ENCODE measurements around the gene SLC25A11.
A peak's percentile ranks its signal among the peaks of the same experiment; 100 is the strongest.

Gene SLC25A11, protein sequence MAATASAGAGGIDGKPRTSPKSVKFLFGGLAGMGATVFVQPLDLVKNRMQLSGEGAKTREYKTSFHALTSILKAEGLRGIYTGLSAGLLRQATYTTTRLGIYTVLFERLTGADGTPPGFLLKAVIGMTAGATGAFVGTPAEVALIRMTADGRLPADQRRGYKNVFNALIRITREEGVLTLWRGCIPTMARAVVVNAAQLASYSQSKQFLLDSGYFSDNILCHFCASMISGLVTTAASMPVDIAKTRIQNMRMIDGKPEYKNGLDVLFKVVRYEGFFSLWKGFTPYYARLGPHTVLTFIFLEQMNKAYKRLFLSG

DNA sequence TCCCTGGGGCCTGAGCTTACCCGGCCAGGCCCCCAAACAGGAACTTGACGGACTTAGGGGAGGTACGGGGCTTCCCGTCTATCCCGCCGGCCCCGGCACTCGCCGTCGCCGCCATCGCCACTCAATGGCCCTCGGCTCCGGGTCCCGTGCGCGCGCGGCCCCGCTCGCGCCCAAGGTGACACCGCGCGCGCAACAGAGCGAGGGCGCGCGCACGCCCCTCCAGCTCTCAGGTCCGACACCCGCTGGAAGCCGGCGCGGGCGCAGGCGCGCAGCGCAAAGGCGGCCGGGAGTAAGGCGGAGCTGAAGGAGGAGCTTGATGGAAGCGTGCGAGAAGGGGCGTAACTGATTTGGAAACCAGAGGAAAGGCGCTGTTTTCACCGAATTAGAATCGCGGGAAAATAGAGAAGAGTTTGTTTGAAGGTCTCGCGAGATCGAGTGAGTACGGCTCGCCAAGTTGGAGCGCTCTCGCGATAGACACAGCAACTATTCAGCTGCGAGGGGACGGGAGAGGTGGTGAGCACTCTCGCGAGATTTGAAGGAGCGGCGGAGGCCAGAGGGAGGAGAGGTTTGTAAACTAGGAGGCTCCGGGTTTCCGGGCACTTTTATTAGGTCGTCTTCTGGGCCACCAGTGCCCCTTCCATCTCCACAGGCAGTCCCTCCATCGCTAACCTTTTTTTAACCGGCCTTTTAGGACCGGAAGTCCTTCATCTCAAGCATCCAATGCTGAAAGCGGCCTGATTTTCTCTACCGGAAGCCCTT is at the start of gene SLC25A11, which contains the start of gene RNF167:
TSS of gene SLC25A11 (minus strand) at position 251 of the 759 bp plus-strand sequence. CDS start at position 115, 136 bp downstream.
TSS of gene RNF167 (plus strand) at position 473 of the 759 bp plus-strand sequence. CDS start 642 bp downstream, outside the sequence.
- peak; percentile 98 for DNase-seq (ENCODE audit: low read depth, low spot score)

DNA sequence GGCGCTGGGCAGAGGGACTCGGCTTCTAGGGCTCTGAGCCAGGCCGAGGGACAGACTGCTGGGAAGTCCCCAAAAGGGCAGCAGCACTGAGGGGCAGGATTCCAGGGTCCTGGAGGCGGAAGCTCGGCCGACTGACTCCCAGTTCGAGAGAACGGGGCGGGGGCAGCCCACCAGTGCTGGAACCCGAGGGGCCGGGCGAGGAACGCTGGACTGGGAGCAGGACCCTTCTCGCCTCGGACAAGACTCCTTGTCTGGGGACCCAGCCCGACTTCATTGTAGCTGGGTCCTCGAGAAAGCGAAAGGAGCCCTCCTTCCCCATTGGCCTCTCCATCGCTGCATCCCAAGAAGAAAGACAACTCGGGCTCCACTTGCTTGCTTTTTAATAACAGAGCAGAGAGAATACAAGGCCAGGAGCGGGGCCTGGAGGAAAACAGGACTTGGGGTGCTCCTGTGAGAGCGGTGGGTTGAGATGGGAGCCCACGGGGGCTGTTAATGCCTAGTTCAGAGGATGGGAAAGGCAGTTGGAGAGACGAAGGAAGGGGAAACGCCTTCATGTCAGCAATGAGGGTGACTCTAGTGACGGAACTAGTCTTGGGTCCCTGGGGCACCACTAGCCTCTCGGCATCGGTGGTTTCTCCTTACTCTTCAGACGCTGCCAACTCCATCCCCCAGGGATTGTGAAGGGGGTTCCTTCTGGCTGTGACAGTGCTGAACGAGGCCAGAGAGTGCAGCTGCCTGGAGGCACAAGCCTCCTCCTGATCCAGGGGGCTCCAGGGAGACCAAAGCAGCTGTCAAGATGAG is 48.1 kb upstream of the SLC25A11 start:
- DNase-seq (ENCODE audit: low read depth, low spot score): no peak

DNA sequence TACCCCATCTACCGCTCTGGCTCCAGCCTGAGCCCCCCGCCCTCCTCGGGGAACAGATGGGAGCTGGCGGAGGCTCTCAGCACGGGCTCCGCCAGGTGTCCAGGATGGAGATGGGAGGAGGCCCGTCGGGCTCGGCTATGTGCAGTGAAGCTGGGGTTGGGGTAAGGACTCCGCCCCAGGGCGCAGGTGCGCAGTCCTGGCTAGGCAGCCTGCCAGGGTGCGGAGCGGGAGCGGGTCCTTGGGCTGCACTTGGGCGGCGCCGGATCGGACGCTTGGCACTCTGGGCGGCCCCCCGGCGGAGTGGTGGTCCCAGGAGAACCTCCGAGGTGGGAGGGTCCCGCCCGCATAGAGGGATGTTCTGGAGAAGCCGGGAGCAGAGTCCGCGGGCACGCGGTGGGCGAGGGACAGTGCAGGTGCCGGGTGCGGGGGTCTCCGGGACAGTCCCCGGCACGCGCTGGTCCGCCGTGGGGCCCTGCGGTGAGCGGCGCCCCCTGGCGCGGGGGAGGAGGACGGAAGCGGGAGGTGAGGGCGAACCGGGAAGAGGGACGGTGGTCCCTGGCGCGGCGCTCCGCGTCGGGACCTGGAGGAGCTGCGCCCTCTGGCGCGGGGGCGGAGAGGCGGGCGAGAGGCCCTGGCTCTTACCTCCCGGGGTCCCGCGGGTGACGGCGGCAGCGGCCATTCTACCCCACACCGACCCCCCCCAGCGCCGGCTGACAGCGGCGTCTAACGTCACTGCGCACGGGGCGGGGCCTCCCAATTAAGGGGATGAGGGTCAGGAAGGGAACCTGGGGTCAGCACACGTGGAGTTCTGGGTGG is 47.3 kb upstream of the SLC25A11 start, which contains the start of gene CAMTA2:
TSS of gene CAMTA2 (minus strand) at position 725 of the 816 bp plus-strand sequence. CDS start 1,453 bp downstream, outside the sequence.
- DNase-seq (ENCODE audit: low read depth, low spot score): no peak

DNA sequence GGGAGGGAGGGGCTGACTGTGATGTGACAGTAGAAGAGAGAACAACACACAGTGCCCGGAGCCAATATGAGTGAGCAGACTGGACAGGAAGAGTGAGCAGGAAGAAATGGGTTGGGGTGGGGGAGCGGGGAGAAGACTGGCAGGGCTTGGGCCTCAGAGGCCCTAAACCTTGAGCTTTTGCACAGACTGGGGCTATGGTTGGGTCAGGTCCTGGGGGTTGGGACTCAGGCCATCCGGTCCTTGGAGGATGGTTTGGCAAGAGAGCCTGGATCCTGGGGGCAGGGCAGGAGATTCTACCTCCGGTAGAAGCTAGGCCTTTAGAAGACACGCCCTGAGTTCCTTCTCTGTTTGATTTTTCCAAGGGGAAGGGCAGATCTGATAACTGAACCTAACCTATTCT is 46.6 kb upstream of the SLC25A11 start:
- no peak for DNase-seq (ENCODE audit: low read depth, low spot score)

DNA sequence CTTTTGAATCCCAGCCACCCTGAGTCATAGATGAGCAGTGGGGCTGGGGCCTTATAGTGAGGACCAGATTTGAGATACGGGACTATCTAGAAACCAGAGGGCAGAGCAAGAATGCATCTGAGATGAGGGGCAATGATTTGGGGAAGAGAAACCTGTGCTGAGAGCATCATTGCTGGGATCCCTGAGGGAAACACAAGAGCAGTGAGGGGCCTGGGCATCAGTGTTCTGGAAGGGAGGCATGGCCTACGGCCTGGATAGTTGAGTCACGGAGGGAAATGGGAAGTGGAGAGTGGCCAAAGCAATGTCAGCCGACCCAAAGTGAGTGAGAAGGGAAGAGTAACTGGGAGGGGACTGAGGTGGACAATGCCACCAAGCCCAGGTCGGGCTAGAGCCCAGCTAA is 42.5 kb upstream of the SLC25A11 start:
- no peak for DNase-seq (ENCODE audit: low read depth, low spot score)

DNA sequence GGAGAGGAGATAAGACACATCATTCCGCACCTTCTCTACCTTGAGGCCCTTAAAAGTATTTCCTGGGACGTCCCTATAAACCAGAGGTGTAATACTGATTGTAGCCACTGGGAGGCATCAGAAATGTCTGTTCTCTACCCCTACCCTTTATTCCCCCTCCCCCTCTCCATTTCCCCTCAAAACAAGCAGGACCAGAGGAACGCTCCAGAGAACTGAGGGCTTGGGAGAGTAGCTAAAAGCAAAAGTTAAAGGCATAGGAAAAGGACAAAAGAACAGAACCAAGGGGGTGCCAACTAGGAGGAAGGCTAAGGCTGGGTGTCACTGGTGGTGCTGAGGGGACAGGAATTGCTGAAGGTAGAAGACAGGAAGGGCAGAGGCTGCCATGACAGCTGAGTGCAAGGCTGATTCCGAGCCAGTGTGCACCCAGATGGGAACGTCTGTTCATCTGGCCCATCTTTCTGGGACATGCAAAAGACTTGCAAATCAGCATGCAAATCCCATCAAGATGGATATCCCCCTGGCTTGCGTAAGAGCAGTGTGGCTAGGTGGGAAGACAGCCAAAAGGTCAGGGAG is 40.9 kb upstream of the SLC25A11 start:
- no peak for DNase-seq (ENCODE audit: low read depth, low spot score)

DNA sequence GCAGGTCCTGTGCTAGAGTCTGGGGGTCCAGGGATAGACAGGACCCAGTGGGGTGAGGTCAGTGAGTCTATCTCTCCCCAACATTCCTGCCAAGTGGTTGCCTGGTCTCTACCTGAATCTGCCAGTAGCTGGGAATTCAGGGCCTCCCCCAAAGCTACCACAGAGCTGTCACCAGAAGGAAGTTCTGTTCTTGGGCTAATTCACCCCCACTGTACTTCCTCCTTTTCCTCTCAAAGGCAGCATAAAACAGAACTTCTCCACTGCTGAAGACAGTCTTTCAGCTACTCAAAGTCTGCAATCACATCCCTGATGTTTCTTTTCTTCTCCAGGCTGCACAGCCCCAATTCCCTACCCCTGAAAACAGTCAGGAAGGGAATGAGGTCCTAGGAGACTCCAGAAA is 38.9 kb upstream of the SLC25A11 start:
- DNase-seq (ENCODE audit: low read depth, low spot score): no peak

DNA sequence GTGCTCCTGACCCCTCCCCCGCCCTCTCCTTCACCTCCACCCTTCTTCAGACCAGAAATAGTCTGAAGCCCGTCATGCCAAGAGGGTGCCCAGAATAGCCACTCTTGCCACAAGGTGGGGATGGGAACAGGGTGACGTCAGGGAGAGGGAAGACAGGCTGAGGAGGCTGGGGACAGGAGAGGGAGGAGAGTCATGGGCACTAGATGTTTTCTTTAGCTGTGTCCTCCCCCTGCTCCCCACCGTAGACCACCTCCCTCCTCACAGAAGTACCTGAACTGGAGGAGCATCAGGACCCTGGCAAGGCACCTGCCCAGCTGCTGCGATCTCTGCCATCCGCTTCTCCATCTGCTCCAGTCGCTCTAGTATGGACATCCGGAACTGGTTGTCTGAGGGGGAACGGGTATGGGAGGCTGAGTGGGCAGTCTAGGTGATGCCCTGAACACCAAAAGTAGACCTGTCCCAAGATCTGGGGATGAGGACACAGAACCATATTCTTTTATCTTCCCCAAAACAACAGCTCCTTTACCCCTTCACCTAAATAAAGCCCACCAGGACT is 34.3 kb upstream of the SLC25A11 start:
- DNase-seq (ENCODE audit: low read depth, low spot score): no peak

DNA sequence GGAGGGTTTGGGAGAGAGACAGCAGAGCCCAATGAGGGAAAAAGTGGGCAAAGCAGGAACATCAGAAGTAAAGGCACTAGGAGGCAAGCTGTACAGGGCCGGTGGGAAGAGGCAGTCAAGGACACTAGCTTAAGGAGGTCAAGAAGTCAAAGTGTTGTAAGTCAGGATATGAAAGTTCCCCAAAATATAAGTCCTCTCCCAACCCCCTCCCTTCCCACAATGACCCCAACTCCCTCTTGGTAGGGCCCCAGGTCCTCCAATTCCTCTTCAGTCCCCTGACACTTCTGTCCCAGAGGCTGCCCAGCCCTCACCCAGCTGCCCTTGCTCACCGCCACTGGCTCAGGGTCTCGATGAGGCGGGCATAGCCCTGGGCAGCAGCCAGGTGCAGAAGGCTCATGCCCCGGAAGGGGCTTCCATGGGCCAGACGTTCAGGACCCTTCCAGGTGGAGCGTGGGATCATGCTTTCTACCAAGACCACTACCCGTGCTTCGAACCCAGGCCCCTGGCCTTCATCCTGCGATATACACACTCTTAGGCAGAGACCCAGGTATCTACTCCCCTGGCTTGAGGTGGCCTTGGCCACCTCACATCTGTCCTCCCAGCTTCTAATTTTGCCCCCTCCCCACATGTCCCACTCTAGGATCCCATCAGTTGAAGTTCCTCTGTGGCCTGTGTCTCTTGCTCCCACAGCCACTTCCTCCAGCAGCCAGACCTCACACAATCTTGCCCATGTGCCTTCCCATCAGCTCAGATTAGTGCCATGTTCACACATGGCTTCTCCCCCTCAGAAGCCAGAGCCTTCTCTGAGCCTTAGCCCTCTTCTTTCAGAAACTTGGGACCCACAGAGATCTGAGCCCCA is 33.6 kb upstream of the SLC25A11 start:
- no peak for DNase-seq (ENCODE audit: low read depth, low spot score)

DNA sequence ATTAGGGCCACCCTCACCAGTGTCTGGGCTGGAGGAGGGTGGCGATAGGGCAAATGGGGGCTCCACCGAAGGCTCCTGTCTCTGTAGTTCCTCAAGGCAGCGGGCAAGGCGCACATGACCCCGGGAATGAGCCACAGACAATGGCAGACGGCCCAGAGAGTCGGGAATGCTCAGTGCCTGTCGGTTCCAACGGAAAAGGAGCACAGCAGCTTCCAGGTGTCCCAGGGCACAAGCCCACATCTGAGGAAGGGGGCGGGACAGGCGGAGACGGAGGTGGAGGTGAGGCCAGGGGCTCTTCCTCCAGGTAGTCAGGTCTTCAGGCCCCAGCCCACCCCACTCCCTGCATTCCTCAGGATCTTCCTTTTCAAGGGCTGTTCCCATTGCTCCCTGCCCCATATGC is 32.9 kb upstream of the SLC25A11 start:
- no peak for DNase-seq (ENCODE audit: low read depth, low spot score)

DNA sequence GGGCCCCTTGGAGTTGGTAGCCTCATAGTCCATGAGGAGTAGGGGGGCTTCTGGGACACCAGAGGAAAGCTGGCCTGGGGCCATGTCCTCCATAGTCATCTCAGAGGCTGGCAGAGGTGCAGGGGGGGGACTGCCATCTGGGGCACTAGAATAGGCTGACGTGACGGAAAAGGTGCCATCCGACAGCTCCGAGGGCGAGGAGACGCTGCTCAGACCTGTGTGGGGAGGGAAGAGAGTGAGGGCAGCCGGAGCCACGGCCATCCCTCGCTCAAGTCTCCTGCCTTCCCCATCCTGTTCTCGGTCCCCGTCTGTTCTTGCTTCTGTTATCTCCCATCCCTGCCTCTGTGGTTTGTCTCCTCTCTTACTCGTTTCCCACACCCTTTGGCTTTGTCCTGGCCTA is 32.5 kb upstream of the SLC25A11 start:
- DNase-seq (ENCODE audit: low read depth, low spot score): no peak

DNA sequence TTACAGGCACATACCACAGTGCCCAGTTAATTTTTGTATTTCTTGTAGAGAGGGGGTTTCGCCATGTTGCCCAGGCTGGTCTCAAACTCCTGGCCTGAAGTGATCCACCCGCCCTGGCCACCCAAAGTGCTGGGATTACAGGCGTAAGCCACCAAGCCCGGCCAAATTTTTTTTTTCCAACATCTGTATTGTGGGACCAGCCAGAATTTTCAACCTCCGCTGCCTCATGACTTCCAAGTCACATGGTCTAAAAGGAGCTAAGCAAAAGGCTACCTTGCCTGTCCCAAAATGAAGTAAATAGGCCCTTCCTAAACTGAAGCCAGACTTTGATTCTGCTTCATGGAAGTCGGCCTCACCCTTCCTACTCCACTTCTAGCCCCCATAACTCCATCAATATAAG is 32.0 kb upstream of the SLC25A11 start:
- no peak for DNase-seq (ENCODE audit: low read depth, low spot score)

DNA sequence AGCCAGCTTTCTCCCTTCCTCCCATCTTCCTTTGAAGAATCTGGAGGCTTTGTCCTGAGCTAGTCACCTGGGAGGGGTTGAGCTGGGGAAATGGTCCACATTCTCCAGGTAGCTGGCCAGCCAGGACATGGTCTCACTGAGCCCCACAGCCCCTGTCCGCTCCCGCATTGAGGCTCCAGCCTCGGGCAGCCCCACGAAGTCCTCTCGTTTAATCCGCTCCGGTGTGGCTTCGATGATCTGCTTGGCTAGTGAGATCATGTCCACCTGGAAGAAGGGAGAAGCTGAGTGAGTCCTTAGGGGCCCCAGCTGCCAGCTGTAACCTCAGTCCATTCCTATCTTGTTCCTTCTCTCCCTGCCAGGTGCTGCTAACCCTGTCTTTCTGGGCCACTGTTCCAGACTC is 30.4 kb upstream of the SLC25A11 start:
- DNase-seq (ENCODE audit: low read depth, low spot score): no peak

DNA sequence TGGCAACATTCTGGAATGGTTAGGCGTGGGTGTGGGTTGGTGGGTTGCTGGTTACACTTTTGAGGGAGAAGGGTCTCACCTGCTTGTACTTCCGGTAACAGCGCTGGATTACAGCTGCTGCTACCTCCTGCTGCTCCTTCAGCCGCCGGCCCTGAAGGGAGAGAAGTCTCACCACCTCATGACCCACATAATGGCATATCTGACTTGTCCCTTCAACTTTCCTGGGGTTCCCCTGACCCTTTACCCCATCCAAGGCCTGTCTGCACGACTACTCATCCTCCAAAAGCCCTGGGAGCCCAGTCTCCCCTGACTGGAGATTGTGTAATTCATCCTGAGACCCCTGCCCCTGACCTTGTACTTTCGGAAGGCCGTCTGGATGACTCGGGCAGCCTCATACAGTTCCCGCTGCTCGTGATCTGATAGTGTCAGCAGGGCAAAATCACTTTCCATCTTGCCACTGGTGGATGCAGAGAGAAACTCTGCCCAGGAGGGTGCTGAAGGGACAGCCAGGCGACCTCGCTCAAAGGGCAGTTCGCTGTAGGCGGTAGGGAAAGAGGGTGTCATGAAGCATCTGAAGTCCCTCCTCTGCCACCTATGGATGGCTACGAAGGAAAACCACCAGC is 29.8 kb upstream of the SLC25A11 start:
- DNase-seq (ENCODE audit: low read depth, low spot score): no peak

DNA sequence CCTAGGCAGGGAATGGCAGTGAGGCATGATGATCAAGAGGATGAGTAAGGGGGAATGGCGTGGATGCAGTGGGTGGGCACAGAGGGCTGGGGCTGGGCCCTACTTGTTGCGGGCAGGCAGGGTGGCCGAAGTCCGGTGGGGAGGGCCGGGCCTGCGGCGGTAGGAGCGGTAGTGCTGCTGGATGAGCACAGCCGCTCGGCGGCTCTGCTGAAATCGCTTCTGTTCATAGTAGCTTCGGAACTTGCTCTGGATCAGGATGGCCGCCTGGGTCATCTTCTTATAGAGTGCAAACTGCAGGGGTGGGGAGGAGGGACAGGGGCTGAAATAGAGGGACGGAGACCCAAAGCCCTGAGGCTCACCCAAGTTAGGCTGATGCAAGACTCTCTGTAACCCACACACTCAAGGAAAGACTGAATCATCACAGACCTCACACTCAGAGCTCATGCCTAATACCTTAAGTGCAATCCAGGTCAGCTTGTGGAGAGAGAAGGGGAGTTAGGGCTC is 29.3 kb upstream of the SLC25A11 start:
- no peak for DNase-seq (ENCODE audit: low read depth, low spot score)

DNA sequence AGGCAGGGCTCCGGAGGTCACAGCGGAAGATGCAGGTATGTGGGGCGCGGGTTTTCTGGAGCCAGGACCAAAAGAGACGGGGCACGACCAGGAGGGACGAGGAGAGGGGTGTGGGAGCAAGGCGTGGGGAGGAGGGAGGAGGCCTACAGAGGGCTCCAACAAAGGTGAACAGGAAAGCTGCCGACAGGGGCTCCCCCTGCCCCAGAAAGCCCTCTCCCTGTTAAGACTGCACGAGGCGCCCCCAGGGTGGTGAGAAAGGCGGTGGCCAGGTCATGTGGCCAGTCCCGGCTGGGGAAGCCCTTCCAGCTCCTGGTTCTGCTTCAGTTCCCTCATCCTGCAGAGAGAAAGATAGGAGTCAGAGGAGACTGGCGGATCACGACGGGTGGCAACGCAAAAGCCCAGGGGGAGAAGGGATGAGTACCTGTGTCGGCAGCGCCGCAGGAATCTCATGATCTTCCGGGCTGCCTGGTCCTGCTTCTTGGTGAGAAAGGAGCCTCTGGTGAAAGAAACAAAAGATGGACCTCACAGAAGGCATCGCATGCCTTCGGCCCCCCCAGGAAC is 28.7 kb upstream of the SLC25A11 start:
- no peak for DNase-seq (ENCODE audit: low read depth, low spot score)

DNA sequence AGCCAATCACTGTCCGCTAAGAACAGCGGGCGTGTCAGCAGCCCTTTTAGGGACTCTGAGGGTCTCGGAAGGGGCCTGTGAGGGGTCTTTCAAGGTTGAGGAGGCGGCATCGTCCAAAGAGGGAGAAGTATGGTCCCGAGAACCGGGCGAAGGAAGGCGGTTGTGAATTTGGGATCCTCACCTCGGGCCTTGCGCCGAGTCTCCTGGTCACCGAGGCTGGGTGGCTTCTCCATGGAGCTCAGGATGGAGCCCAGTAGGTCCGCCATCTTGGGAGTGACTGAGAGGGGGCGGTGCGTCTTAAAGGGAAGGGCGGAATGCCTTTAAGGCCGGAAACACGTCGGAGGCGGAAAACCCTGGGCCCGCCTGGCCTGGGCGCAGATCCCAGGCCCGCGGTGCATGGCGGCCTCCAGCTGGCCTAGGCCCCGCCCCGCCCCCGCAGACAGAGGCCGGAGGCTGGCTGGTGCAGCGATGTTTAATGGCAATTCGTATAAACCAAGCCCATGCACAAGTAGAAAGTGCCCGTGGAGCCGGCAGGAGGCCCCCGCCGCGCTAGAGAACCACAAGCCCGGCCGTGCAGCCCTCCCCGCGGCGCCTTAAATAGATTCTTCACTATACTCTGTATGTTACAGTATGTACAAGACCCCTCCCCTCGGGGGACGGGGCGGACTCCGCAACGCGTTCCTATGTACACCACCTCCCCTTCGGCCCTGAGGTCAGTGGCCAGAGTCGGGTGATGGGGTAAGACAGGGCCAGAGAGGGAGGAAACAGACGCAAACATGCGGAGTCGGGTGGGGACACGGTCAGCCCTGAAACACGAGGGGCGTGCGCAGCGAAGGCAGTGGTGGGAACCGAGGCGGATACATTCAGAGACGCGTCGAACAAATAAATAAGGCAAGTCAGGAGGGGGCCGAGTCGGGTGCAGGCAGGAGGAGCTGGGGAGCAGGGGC is 28.0 kb upstream of the SLC25A11 start, which contains the start of gene SPAG7:
TSS of gene SPAG7 (minus strand) at position 279 of the 947 bp plus-strand sequence. CDS start at position 266, 13 bp downstream.
- DNase-seq (ENCODE audit: low read depth, low spot score): no peak
